ENCODE data around the gene CCNY.
"Not testable (repeated sequence)": the region's sequence is repeated elsewhere in the genome, so short reads cannot be mapped to it uniquely, and the experiment has no call there.

Gene CCNY

GRCh38 chr10:35520996-35521395 lies 184.7 kb downstream of the CCNY start:
- Histone ChIP-seq H3K27me3 (ENCODE audit: insufficient read depth, low read length) (no peaks in the 10 kb centered on the region), H3K27ac (ENCODE audit: low read depth, low read length) (no peak overlapping the region), H2AFZ (ENCODE audit: low read length, unreplicated experiment) (no peak overlapping the region)

GRCh38 chr10:35523670-35524225 lies 187.4 kb downstream of the CCNY start:
- H3K36me3 ChIP-seq (ENCODE audit: insufficient read depth, low read length), result no peaks in the 10 kb centered on the region
- H3K27me3 ChIP-seq (ENCODE audit: insufficient read depth, low read length), result no peaks in the 10 kb centered on the region
- no peak overlapping the region for H2AFZ ChIP-seq (ENCODE audit: low read length, unreplicated experiment)
- no peak overlapping the region for H3K4me3 ChIP-seq (ENCODE audit: low read depth, low read length)
- no peaks in the 10 kb centered on the region for H3K4me1 ChIP-seq (ENCODE audit: control insufficient read depth, insufficient read depth, low read length, unreplicated experiment)
- H3K79me2 ChIP-seq (ENCODE audit: control insufficient read depth, insufficient read depth, low read length, unreplicated experiment), result peaks cover 29% of the 10 kb centered on the region
- H3K27ac ChIP-seq (ENCODE audit: low read depth, low read length), result no peak overlapping the region

More at GRCh38 chr10:35520996-35521395, 184.7 kb downstream of the CCNY start:
- Histone ChIP-seq H3K79me2 (ENCODE audit: control insufficient read depth, insufficient read depth, low read length, unreplicated experiment) (peaks cover 31% of the 10 kb centered on the region), H3K36me3 (ENCODE audit: insufficient read depth, low read length) (no peaks in the 10 kb centered on the region), H3K4me3 (ENCODE audit: low read depth, low read length) (no peak overlapping the region), H3K4me1 (ENCODE audit: control insufficient read depth, insufficient read depth, low read length, unreplicated experiment) (peaks cover 3% of the 10 kb centered on the region)

- H3K4me3 ChIP-seq (ENCODE audit: low read depth, low read length), result no peak overlapping the region
- H2AFZ ChIP-seq (ENCODE audit: low read length, unreplicated experiment), result no peak overlapping the region
- H3K27ac ChIP-seq (ENCODE audit: low read depth, low read length), result no peak overlapping the region
- peaks cover 13% of the 10 kb centered on the region for H3K79me2 ChIP-seq (ENCODE audit: control insufficient read depth, insufficient read depth, low read length, unreplicated experiment)
- H3K36me3 ChIP-seq (ENCODE audit: insufficient read depth, low read length), result peaks cover 7% of the 10 kb centered on the region; the same call in 1 of the 2 replicates
- H3K27me3 ChIP-seq (ENCODE audit: insufficient read depth, low read length), result no peaks in the 10 kb centered on the region
- H3K4me1 ChIP-seq (ENCODE audit: control insufficient read depth, insufficient read depth, low read length, unreplicated experiment), result no peaks in the 10 kb centered on the region
Observed at GRCh38 chr10:35526746-35527145, 190.4 kb downstream of the CCNY start.

- H3K36me3 ChIP-seq (ENCODE audit: insufficient read depth, low read length), result peaks cover 49% of the 10 kb centered on the region
- no peak overlapping the region for H2AFZ ChIP-seq (ENCODE audit: low read length, unreplicated experiment)
- no peaks in the 10 kb centered on the region for H3K79me2 ChIP-seq (ENCODE audit: control insufficient read depth, insufficient read depth, low read length, unreplicated experiment)
- H3K27me3 ChIP-seq (ENCODE audit: insufficient read depth, low read length), result no peaks in the 10 kb centered on the region
- H3K4me3 ChIP-seq (ENCODE audit: low read depth, low read length), result no peak overlapping the region
- no peaks in the 10 kb centered on the region for H3K4me1 ChIP-seq (ENCODE audit: control insufficient read depth, insufficient read depth, low read length, unreplicated experiment)
- H3K27ac ChIP-seq (ENCODE audit: low read depth, low read length), result no peak overlapping the region
Observed at GRCh38 chr10:35532141-35532540, 195.8 kb downstream of the CCNY start.

- H3K4me3 ChIP-seq (ENCODE audit: low read depth, low read length), result no peak overlapping the region
- H3K4me1 ChIP-seq (ENCODE audit: control insufficient read depth, insufficient read depth, low read length, unreplicated experiment), result no peaks in the 10 kb centered on the region
- H3K36me3 ChIP-seq (ENCODE audit: insufficient read depth, low read length), result peaks cover 57% of the 10 kb centered on the region
- no peak overlapping the region for H3K27ac ChIP-seq (ENCODE audit: low read depth, low read length)
- H3K27me3 ChIP-seq (ENCODE audit: insufficient read depth, low read length), result no peaks in the 10 kb centered on the region
- H2AFZ ChIP-seq (ENCODE audit: low read length, unreplicated experiment), result no peak overlapping the region
- no peaks in the 10 kb centered on the region for H3K79me2 ChIP-seq (ENCODE audit: control insufficient read depth, insufficient read depth, low read length, unreplicated experiment)
Observed at GRCh38 chr10:35533565-35533964, 197.3 kb downstream of the CCNY start.

GRCh38 chr10:35535136-35535535 lies 198.8 kb downstream of the CCNY start:
- Histone ChIP-seq H3K27ac (ENCODE audit: low read depth, low read length) (no peak overlapping the region), H3K4me3 (ENCODE audit: low read depth, low read length) (no peak overlapping the region), H3K4me1 (ENCODE audit: control insufficient read depth, insufficient read depth, low read length, unreplicated experiment) (no peaks in the 10 kb centered on the region), H3K36me3 (ENCODE audit: insufficient read depth, low read length) (peaks cover 60% of the 10 kb centered on the region), H3K79me2 (ENCODE audit: control insufficient read depth, insufficient read depth, low read length, unreplicated experiment) (no peaks in the 10 kb centered on the region), H2AFZ (ENCODE audit: low read length, unreplicated experiment) (no peak overlapping the region), H3K27me3 (ENCODE audit: insufficient read depth, low read length) (no peaks in the 10 kb centered on the region)

GRCh38 chr10:35536789-35537188 lies 200.5 kb downstream of the CCNY start:
- Histone ChIP-seq H3K36me3 (ENCODE audit: insufficient read depth, low read length) (peaks cover 56% of the 10 kb centered on the region), H3K27ac (ENCODE audit: low read depth, low read length) (no peak overlapping the region), H3K4me3 (ENCODE audit: low read depth, low read length) (no peak overlapping the region), H3K79me2 (ENCODE audit: control insufficient read depth, insufficient read depth, low read length, unreplicated experiment) (no peaks in the 10 kb centered on the region), H3K27me3 (ENCODE audit: insufficient read depth, low read length) (no peaks in the 10 kb centered on the region), H3K4me1 (ENCODE audit: control insufficient read depth, insufficient read depth, low read length, unreplicated experiment) (no peaks in the 10 kb centered on the region), H2AFZ (ENCODE audit: low read length, unreplicated experiment) (no peak overlapping the region)

GRCh38 chr10:35537925-35538324 lies 201.6 kb downstream of the CCNY start:
- H3K4me1 ChIP-seq (ENCODE audit: control insufficient read depth, insufficient read depth, low read length, unreplicated experiment); H3K79me2 ChIP-seq (ENCODE audit: control insufficient read depth, insufficient read depth, low read length, unreplicated experiment); H3K27ac ChIP-seq (ENCODE audit: low read depth, low read length); H3K4me3 ChIP-seq (ENCODE audit: low read depth, low read length); H3K27me3 ChIP-seq (ENCODE audit: insufficient read depth, low read length); H2AFZ ChIP-seq (ENCODE audit: low read length, unreplicated experiment): not testable (repeated sequence)
- H3K36me3 ChIP-seq (ENCODE audit: insufficient read depth, low read length), result peaks cover 47% of the 10 kb centered on the region

- Histone ChIP-seq H3K27me3 (ENCODE audit: insufficient read depth, low read length) (no peaks in the 10 kb centered on the region), H3K4me3 (ENCODE audit: low read depth, low read length) (no peak overlapping the region), H3K36me3 (ENCODE audit: insufficient read depth, low read length) (peaks cover 22% of the 10 kb centered on the region), H3K4me1 (ENCODE audit: control insufficient read depth, insufficient read depth, low read length, unreplicated experiment) (no peaks in the 10 kb centered on the region), H3K79me2 (ENCODE audit: control insufficient read depth, insufficient read depth, low read length, unreplicated experiment) (no peaks in the 10 kb centered on the region), H2AFZ (ENCODE audit: low read length, unreplicated experiment) (no peak overlapping the region), H3K27ac (ENCODE audit: low read depth, low read length) (no peak overlapping the region)
Observed at GRCh38 chr10:35540296-35541164, 204.2 kb downstream of the CCNY start.

GRCh38 chr10:35541720-35542119 lies 205.4 kb downstream of the CCNY start:
- H3K27ac ChIP-seq (ENCODE audit: low read depth, low read length), result no peak overlapping the region
- peaks cover 8% of the 10 kb centered on the region for H3K4me1 ChIP-seq (ENCODE audit: control insufficient read depth, insufficient read depth, low read length, unreplicated experiment)
- H3K27me3 ChIP-seq (ENCODE audit: insufficient read depth, low read length), result no peaks in the 10 kb centered on the region
- 0 out of 2 replicates have a peak, but pooled peaks cover 14% of the 10 kb centered on the region for H3K36me3 ChIP-seq (ENCODE audit: insufficient read depth, low read length)
- H2AFZ ChIP-seq (ENCODE audit: low read length, unreplicated experiment), result no peak overlapping the region
- no peaks in the 10 kb centered on the region for H3K79me2 ChIP-seq (ENCODE audit: control insufficient read depth, insufficient read depth, low read length, unreplicated experiment)
- H3K4me3 ChIP-seq (ENCODE audit: low read depth, low read length), result no peak overlapping the region

GRCh38 chr10:35542303-35542702 lies 206.0 kb downstream of the CCNY start:
- no peaks in the 10 kb centered on the region for H3K79me2 ChIP-seq (ENCODE audit: control insufficient read depth, insufficient read depth, low read length, unreplicated experiment)

More at GRCh38 chr10:35542303-35542702, 206.0 kb downstream of the CCNY start:
- H3K27me3 ChIP-seq (ENCODE audit: insufficient read depth, low read length), result no peaks in the 10 kb centered on the region
- H3K4me3 ChIP-seq (ENCODE audit: low read depth, low read length), result no peak overlapping the region
- peaks cover 8% of the 10 kb centered on the region for H3K4me1 ChIP-seq (ENCODE audit: control insufficient read depth, insufficient read depth, low read length, unreplicated experiment)
- H3K36me3 ChIP-seq (ENCODE audit: insufficient read depth, low read length), result peaks cover 15% of the 10 kb centered on the region; the same call in 1 of the 2 replicates
- H2AFZ ChIP-seq (ENCODE audit: low read length, unreplicated experiment), result no peak overlapping the region
- H3K27ac ChIP-seq (ENCODE audit: low read depth, low read length), result no peak overlapping the region

All from ACC112 (cell line).